ENCODE data around the gene DEAF1. TPM values are rescaled to one million over a fixed set of nuclear protein-coding genes. Genes with fewer than 3 reads are reported as not detected.
"Not testable (repeated sequence)": the region's sequence is repeated elsewhere in the genome, so short reads cannot be mapped to it uniquely, and the experiment has no call there.

The DEAF1 gene
- 15.7 TPM for total RNA-seq

- DNase-seq: peak; percentile 99
Observed at GRCh38 chr11:694563-695287, at the start of gene DEAF1. TSS of gene DEAF1 (minus strand) at chr11:695222. CDS start at chr11:695047, 175 bp downstream.

GRCh38 chr11:742571-743201 lies 47.7 kb upstream of the DEAF1 start:
- no peak for DNase-seq

GRCh38 chr11:742156-742546 lies 47.1 kb upstream of the DEAF1 start:
- no peak for DNase-seq

GRCh38 chr11:737899-738298 lies 42.9 kb upstream of the DEAF1 start:
- not testable (repeated sequence) for DNase-seq

- DNase-seq: no peak
Observed at GRCh38 chr11:737366-737765, 42.3 kb upstream of the DEAF1 start.

- DNase-seq: not testable (repeated sequence)
Observed at GRCh38 chr11:734541-734940, 39.5 kb upstream of the DEAF1 start.

GRCh38 chr11:733072-733471 lies 38.0 kb upstream of the DEAF1 start:
- DNase-seq: no peak

- DNase-seq: no peak
Observed at GRCh38 chr11:729492-730074, 34.6 kb upstream of the DEAF1 start.

GRCh38 chr11:728901-729491 lies 34.0 kb upstream of the DEAF1 start:
- DNase-seq: no peak

GRCh38 chr11:727859-728748 lies 33.1 kb upstream of the DEAF1 start:
- DNase-seq: no peak

GRCh38 chr11:727281-727701 lies 32.3 kb upstream of the DEAF1 start:
- DNase-seq: no peak

GRCh38 chr11:726278-727220 lies 31.5 kb upstream of the DEAF1 start:
- DNase-seq: no peak

- DNase-seq: no peak
Observed at GRCh38 chr11:725624-726202, 30.7 kb upstream of the DEAF1 start.

- DNase-seq: no peak
Observed at GRCh38 chr11:724778-725386, 29.9 kb upstream of the DEAF1 start.

- no peak for DNase-seq
Observed at GRCh38 chr11:724049-724777, 29.2 kb upstream of the DEAF1 start.

- peak; percentile 17 for DNase-seq
Observed at GRCh38 chr11:723120-723883, 28.3 kb upstream of the DEAF1 start.

- no peak for DNase-seq
Observed at GRCh38 chr11:722346-722811, 27.4 kb upstream of the DEAF1 start.

GRCh38 chr11:721741-722345 lies 26.8 kb upstream of the DEAF1 start:
- no peak for DNase-seq
